Endothelial cell of umbilical vein (primary cell): Measurements from ENCODE around the gene PTPRH. TPM values are rescaled to one million over a fixed set of nuclear protein-coding genes. Genes with fewer than 3 reads are reported as not detected.

Source experiments
- BruUV-seq: library from RNA; stranded (reverse); fragments of 400-500 nt; replicated peaks from 2 replicates; lab custom pipeline; 2021; lab: Mats Ljungman, UMichigan
- CTCF ChIA-PET: fragments of 300-600, 350-600 bp; sonication (Branson Sonifier 250); formaldehyde crosslinking; loops from one replicate; lab custom pipeline; 2021; ENCODE audit warnings: antibody characterized with exemption, inconsistent platforms; lab: Charles Lee
- POLR2A ChIA-PET: fragments of 300-600, 350-600 bp; sonication (Branson Sonifier 250); formaldehyde crosslinking; loops from one replicate; lab custom pipeline; 2021; ENCODE audit warnings: antibody characterized with exemption, inconsistent platforms; lab: Charles Lee
- DNase-seq: peaks from one replicate; pipeline ENCODE4 v3.0.0-alpha.2; 2011; ENCODE audit warnings: low read depth, low spot score
- FAIRE-seq: peaks from 2 replicates; lab custom pipeline; 2011; peaks lifted over from hg19 to GRCh38; lab: Jason Lieb, UNC
- H2AFZ ChIP-seq: 2 replicates; pipeline ENCODE4 v1.6.0; 2012; ENCODE audit warnings: low read depth, low read length, control low read depth, inconsistent platforms
- H3K27ac ChIP-seq: 2 replicates; pipeline ENCODE4 v1.5.1; 2011; ENCODE audit warnings: low read depth, mild to moderate bottlenecking, control low read depth, low read length, moderate library complexity; ENCODE audit not compliant: insufficient read depth
- H3K27me3 ChIP-seq, 2 experiments: 2 replicates each; pipeline versions ENCODE4 v1.6.0 to v1.6.1; 2011; ENCODE audit warnings: low read length in 2 of 2, mixed read lengths in 1 of 2; ENCODE audit not compliant: control insufficient read depth in 2 of 2, insufficient read depth in 2 of 2
- H3K36me3 ChIP-seq, 2 experiments: 2 replicates in 1 of 2; 3 replicates in 1 of 2; pipeline ENCODE4 v1.5.1; 2011; ENCODE audit warnings: low read length in 2 of 2, mild to moderate bottlenecking in 1 of 2, moderate library complexity in 1 of 2; ENCODE audit not compliant: control insufficient read depth in 2 of 2, insufficient read depth in 2 of 2; ENCODE audit errors: extremely low read depth in 1 of 2
- H3K4me1 ChIP-seq: 3 replicates; pipeline ENCODE4 v1.5.1; 2011; ENCODE audit warnings: mild to moderate bottlenecking, low read length; ENCODE audit not compliant: control insufficient read depth, insufficient read depth; ENCODE audit errors: extremely low read depth
- H3K4me2 ChIP-seq: 2 replicates; pipeline ENCODE4 v1.6.1; 2011; ENCODE audit warnings: low read length, control low read depth, mixed read lengths; ENCODE audit not compliant: insufficient read depth
- H3K4me3 ChIP-seq, 3 experiments: fragments of 200-600 bp in 1 of 3; sonication (generic), shearing (Covaris generic) in 1 of 3; replicated peaks in 1 of 3; 2 replicates each; pipeline ENCODE4 v1.5.1; 2011 to 2016; ENCODE audit warnings: control low read depth in 3 of 3, low read length in 3 of 3, mild to moderate bottlenecking in 2 of 3, inconsistent platforms in 1 of 3, low read depth in 1 of 3, moderate library complexity in 1 of 3; ENCODE audit not compliant: insufficient read depth in 1 of 3
- H3K79me2 ChIP-seq: 2 replicates; pipeline ENCODE4 v1.6.0; 2012; ENCODE audit warnings: low read length, inconsistent platforms; ENCODE audit not compliant: control insufficient read depth, insufficient read depth
- H3K9ac ChIP-seq: replicated peaks from 2 replicates; pipeline ENCODE3; 2011; ENCODE audit warnings: low read length, control low read depth; ENCODE audit not compliant: insufficient read depth; ENCODE audit errors: extremely low read depth
- H3K9me1 ChIP-seq: replicated peaks from 3 replicates; pipeline ENCODE4 v1.6.0; 2011; ENCODE audit warnings: mild to moderate bottlenecking, low read length; ENCODE audit not compliant: control insufficient read depth, insufficient read depth; ENCODE audit errors: extremely low read depth
- H3K9me3 ChIP-seq: replicated peaks from 2 replicates; pipeline ENCODE4 v1.5.1; 2012; ENCODE audit warnings: low read length, inconsistent platforms; ENCODE audit not compliant: control insufficient read depth, insufficient read depth
- H4K20me1 ChIP-seq: replicated peaks from 2 replicates; pipeline ENCODE3; 2011; ENCODE audit warnings: mild to moderate bottlenecking, low read length; ENCODE audit not compliant: control insufficient read depth, insufficient read depth; ENCODE audit errors: extremely low read depth
- CTCF ChIP-seq, 2 donors: IDR thresholded peaks; 1 replicate in 1 of 2; 2 replicates in 1 of 2; pipeline ENCODE4 v1.5.1; 2011; ENCODE audit warnings: low read length in 2 of 2, mild to moderate bottlenecking in 2 of 2, moderate library complexity in 2 of 2, control low read depth in 1 of 2, inconsistent platforms in 1 of 2, low read depth in 1 of 2; ENCODE audit not compliant: insufficient read depth in 1 of 2; ENCODE audit errors: extremely low read depth in 1 of 2
- EZH2 ChIP-seq: IDR thresholded peaks from 2 replicates; pipeline ENCODE4 v1.6.1; 2012; ENCODE audit warnings: borderline replicate concordance, low read depth, mild to moderate bottlenecking, moderate library complexity, low read length, inconsistent platforms; ENCODE audit not compliant: severe bottlenecking
- FOS ChIP-seq: IDR thresholded peaks from 2 replicates; pipeline ENCODE4 v1.6.1; 2011; ENCODE audit warnings: mild to moderate bottlenecking, low read length, moderate library complexity, borderline replicate concordance; ENCODE audit not compliant: insufficient read depth
- GATA2 ChIP-seq: IDR thresholded peaks from 2 replicates; pipeline ENCODE4 v1.7.0; 2011; ENCODE audit warnings: low read depth, mild to moderate bottlenecking, moderate library complexity, mixed read lengths, low read length; ENCODE audit not compliant: insufficient read length, insufficient read depth
- JUN ChIP-seq: IDR thresholded peaks from 2 replicates; pipeline ENCODE4 v1.6.1; 2011; ENCODE audit warnings: borderline replicate concordance, low read depth; ENCODE audit not compliant: insufficient read length, insufficient read depth
- MAX ChIP-seq: IDR thresholded peaks from 2 replicates; pipeline ENCODE4 v1.6.1; 2011; ENCODE audit not compliant: insufficient read depth, insufficient read length
- MYC ChIP-seq: IDR thresholded peaks from one replicate; pipeline ENCODE4 v1.6.1; 2011; ENCODE audit warnings: mild to moderate bottlenecking, low read depth, low read length
- POLR2A ChIP-seq: IDR thresholded peaks from 2 replicates; pipeline ENCODE4 v1.6.1; 2012; ENCODE audit warnings: low read depth, mild to moderate bottlenecking, control low read depth, low read length
- POLR2AphosphoS5 ChIP-seq: IDR thresholded peaks from 2 replicates; pipeline ENCODE4 v1.6.1; 2012; ENCODE audit warnings: low read depth, mild to moderate bottlenecking, control low read depth, low read length, moderate library complexity; ENCODE audit not compliant: insufficient read depth
- dilution Hi-C: fragments of 300-500 bp; cut with MboI; formaldehyde crosslinking; loops from one replicate; pipeline ENCODE4 v1.15.0; 2019; ENCODE audit warnings: low sequenced_read_pairs; ENCODE audit not compliant: extremely low pct_ligation_motif_present
- intact Hi-C: fragments of 100-400 bp; cut with micrococcal nuclease; formaldehyde crosslinking; loops from one replicate; pipeline ENCODE4 v1.10.0; 2022
- polyA plus RNA-seq, 4 experiments: library from polyadenylated mRNA; depleted of rRNA in 3 of 4; stranded (reverse) in 3 of 4; unstranded in 1 of 4; fragments of >200 nt; gene quantifications; 2 replicates each; pipeline versions ENCODE4 v1.2.1 to v1.2.3, GENCODE V29; 2011 to 2012; ENCODE audit warnings: missing spikeins in 1 of 4
- total RNA-seq: library from RNA; stranded (reverse); gene quantifications from 2 replicates; pipeline ENCODE4 v1.2.3, GENCODE V29; 2021

Gene PTPRH
- total and polyA plus RNA-seq, 2 donors (not counting 3 experiments of a cell fraction or from before 2014, with no cell fraction given) = 0.14 to 1.00 TPM

- Histone ChIP-seq H3K27me3 (no peaks in the 10 kb centered on the region), H3K4me2 (no peak overlapping the region), H3K9me3 (no peaks in the 10 kb centered on the region), H3K9me1 (no peaks in the 10 kb centered on the region), H2AFZ (no peak overlapping the region), H3K27ac (no peak overlapping the region), H3K36me3 (peaks cover 2 to 43% of the 10 kb centered on the region in 2 experiments), H4K20me1 (no peaks in the 10 kb centered on the region), H3K79me2 (no peaks in the 10 kb centered on the region), H3K4me1 (no peaks in the 10 kb centered on the region), H3K9ac (no peak overlapping the region), H3K4me3 (no peak overlapping the region)
- intact Hi-C loops = no loop called here
- DNase-seq (no peak), FAIRE-seq (no peak)
- TSS peak; percentile 88 for BruUV-seq
- TF ChIP-seq MAX (no peak), FOS (no peak), POLR2A (no peak), EZH2 (no peak), POLR2AphosphoS5 (no peak), MYC (no peak), GATA2 (no peak), JUN (no peak), CTCF (IDR thresholded peaks at IDR 0.05; ENCODE audit: extremely low read depth in 1 of 2, insufficient read depth in 1 of 2, low read depth in 1 of 2, low read length in 2 of 2) (no peak)
- ChIA-PET POLR2A (no interaction called here), CTCF (interaction anchor here (0.7 kb wide), 1 partner anchor 89 kb away, joined by 4 read pairs; no protein-coding TSS in a partner anchor)
- dilution Hi-C loops = no loop called here
These were observed 20.5 kb upstream of the PTPRH start for GRCh38 chr19:55229789-55230182.
